ENCODE data around the gene P4HA2.

P4HA2 gene

GRCh38 chr5:132246806-132247205 is 19.2 kb upstream of the P4HA2 start:
- DNase-seq = no peak

- no peak for DNase-seq
Observed at GRCh38 chr5:132245593-132245992, 17.9 kb upstream of the P4HA2 start.

GRCh38 chr5:132243366-132243977 is 15.8 kb upstream of the P4HA2 start:
- no peak for DNase-seq

GRCh38 chr5:132239776-132240175 is 12.1 kb upstream of the P4HA2 start:
- no peak for DNase-seq

GRCh38 chr5:132238901-132239500 is 11.3 kb upstream of the P4HA2 start:
- DNase-seq = no peak

- DNase-seq = peak; percentile 12
Observed at GRCh38 chr5:132238169-132238744, 10.6 kb upstream of the P4HA2 start.

- DNase-seq = no peak
Observed at GRCh38 chr5:132237670-132238069, 10.0 kb upstream of the P4HA2 start.

- no peak for DNase-seq
Observed at GRCh38 chr5:132237141-132237540, 9.5 kb upstream of the P4HA2 start.

- no peak for DNase-seq
Observed at GRCh38 chr5:132235340-132235739, 7.7 kb upstream of the P4HA2 start.

- no peak for DNase-seq
Observed at GRCh38 chr5:132234684-132235062, 7.0 kb upstream of the P4HA2 start.

GRCh38 chr5:132233811-132234683 is 6.4 kb upstream of the P4HA2 start:
- DNase-seq = no peak

GRCh38 chr5:132233081-132233480 is 5.4 kb upstream of the P4HA2 start:
- DNase-seq = no peak

- DNase-seq = no peak
Observed at GRCh38 chr5:132232465-132232864, 4.8 kb upstream of the P4HA2 start.

GRCh38 chr5:132230871-132231270 is 3.2 kb upstream of the P4HA2 start:
- no peak for DNase-seq

- DNase-seq = no peak
Observed at GRCh38 chr5:132229236-132229635, 1.6 kb upstream of the P4HA2 start.

- DNase-seq = no peak
Observed at GRCh38 chr5:132228241-132229035, 785 bp upstream of the P4HA2 start.

- no peak for DNase-seq
Observed at GRCh38 chr5:132227235-132227484, 493 bp downstream of the P4HA2 start.

- DNase-seq = no peak
Observed at GRCh38 chr5:132226516-132227234, 978 bp downstream of the P4HA2 start.

GRCh38 chr5:132225165-132226032 is 2.3 kb downstream of the P4HA2 start:
- DNase-seq = peak; percentile 36

GRCh38 chr5:132224716-132225115 is 2.9 kb downstream of the P4HA2 start:
- no peak for DNase-seq

- no peak for DNase-seq
Observed at GRCh38 chr5:132223861-132224260, 3.8 kb downstream of the P4HA2 start.

- no peak for DNase-seq
Observed at GRCh38 chr5:132222649-132223038, 5.0 kb downstream of the P4HA2 start.
